MCF 10A (cell line): ENCODE results near the gene CCDC86. TPM values are rescaled to one million over a fixed set of nuclear protein-coding genes. Genes with fewer than 3 reads are reported as not detected.

ENCODE experiments used
- BruUV-seq: library from RNA; stranded (reverse); fragments of 400-500 nt; replicated peaks from 2 replicates; lab custom pipeline; 2021; lab: Mats Ljungman, UMichigan
- CTCF ChIA-PET: fragments of 300-600 bp; sonication (Branson Sonifier 250); formaldehyde crosslinking; extraction: SDS; loops from one replicate; lab custom pipeline; 2021; ENCODE audit warnings: antibody characterized with exemption, inconsistent platforms; lab: Yijun Ruan, JAX
- POLR2A ChIA-PET: fragments of 300-600, 350-650 bp; sonication (Branson Sonifier 250); formaldehyde crosslinking; extraction: SDS; loops from one replicate; lab custom pipeline; 2020; ENCODE audit warnings: antibody characterized with exemption, inconsistent platforms; lab: Yijun Ruan, JAX
- DNase-seq: peaks from one replicate; pipeline ENCODE4 v3.0.0-alpha.2; 2018; ENCODE audit not compliant: unreplicated experiment
- H3K27ac Mint-ChIP-seq: one replicate; pipeline ENCODE4 v1.8.0; 2022; ENCODE audit warnings: mild to moderate bottlenecking, low read depth, mixed read lengths; ENCODE audit not compliant: unreplicated experiment
- H3K27me3 Mint-ChIP-seq: one replicate; pipeline ENCODE4 v1.8.0; 2022; ENCODE audit warnings: mixed read lengths; ENCODE audit not compliant: insufficient read depth, unreplicated experiment
- H3K36me3 Mint-ChIP-seq: one replicate; pipeline ENCODE4 v1.8.0; 2022; ENCODE audit warnings: mild to moderate bottlenecking, moderate library complexity, mixed read lengths; ENCODE audit not compliant: insufficient read depth, unreplicated experiment
- H3K4me1 Mint-ChIP-seq: one replicate; pipeline ENCODE4 v1.8.0; 2022; ENCODE audit warnings: mixed read lengths; ENCODE audit not compliant: insufficient read depth, unreplicated experiment
- H3K4me3 Mint-ChIP-seq: one replicate; pipeline ENCODE4 v1.8.0; 2022; ENCODE audit warnings: mild to moderate bottlenecking, moderate library complexity, mixed read lengths; ENCODE audit not compliant: unreplicated experiment
- H3K9me3 Mint-ChIP-seq: one replicate; pipeline ENCODE4 v1.8.0; 2022; ENCODE audit warnings: mixed read lengths; ENCODE audit not compliant: unreplicated experiment
- CTCF ChIP-seq: fragments of 200-600 bp; IDR thresholded peaks from one replicate; pipeline ENCODE4 v1.8.0; 2022; ENCODE audit warnings: antibody characterized with exemption, mild to moderate bottlenecking; ENCODE audit not compliant: unreplicated experiment
- intact Hi-C: fragments of 100-400 bp; cut with micrococcal nuclease; formaldehyde crosslinking; loops from 2 replicates; pipeline ENCODE4 v1.14.1; 2022
- total RNA-seq: library from RNA; stranded (reverse); gene quantifications from 2 replicates; pipeline ENCODE4 v1.2.3, GENCODE V29; 2022

Gene CCDC86
- total RNA-seq, 1 experiment from 2014 or later = 57.8 TPM

- intact Hi-C loops = no loop called here
- no peak overlapping the region for H3K27ac Mint-ChIP-seq
- no peak for DNase-seq
- H3K9me3 Mint-ChIP-seq = no peaks in the 10 kb centered on the region
- no peak for TF ChIP-seq CTCF
- no peak overlapping the region for H3K4me3 Mint-ChIP-seq
- CTCF ChIA-PET = interaction anchor here (0.6 to 1.0 kb wide), 5 partner anchors 11 to 44 kb away, joined by 3 to 6 read pairs (median 5); no protein-coding TSS in a partner anchor
- peaks cover 15% of the 10 kb centered on the region for H3K36me3 Mint-ChIP-seq
- POLR2A ChIA-PET = interaction anchor here (0.6 kb wide), 1 partner anchor 35 kb away, joined by 3 read pairs; no protein-coding TSS in a partner anchor
- no peaks in the 10 kb centered on the region for H3K4me1 Mint-ChIP-seq
- no peaks in the 10 kb centered on the region for H3K27me3 Mint-ChIP-seq
- no TSS peak for BruUV-seq
Observed at GRCh38 chr11:60854847-60855725, 13.2 kb downstream of the CCDC86 start.

GRCh38 chr11:60855726-60856633 is 14.1 kb downstream of the CCDC86 start, which contains the start of gene PTGDR2:
Gene PTGDR2 (minus strand): TSS chr11:60855950. CDS start chr11:60853722, 2,228 bp downstream.
- H3K36me3 Mint-ChIP-seq = peaks cover 6% of the 10 kb centered on the region
- H3K4me3 Mint-ChIP-seq = no peak within 1 kb of the TSS

GRCh38 chr11:60857378-60858232 is 15.7 kb downstream of the CCDC86 start:
- Mint-ChIP-seq H3K4me1 (no peaks in the 10 kb centered on the region), H3K27me3 (peaks cover 8% of the 10 kb centered on the region), H3K9me3 (no peaks in the 10 kb centered on the region), H3K27ac (no peak overlapping the region), H3K36me3 (no peaks in the 10 kb centered on the region), H3K4me3 (no peak overlapping the region)
- intact Hi-C loops = no loop called here
- CTCF ChIA-PET = no interaction called here
- BruUV-seq = no TSS peak
- no peak for DNase-seq
- POLR2A ChIA-PET = no interaction called here
- no peak for TF ChIP-seq CTCF

More at GRCh38 chr11:60855726-60856633, 14.1 kb downstream of the CCDC86 start, which contains the start of gene PTGDR2:
- POLR2A ChIA-PET = no interaction called here
- no peak for DNase-seq
- Mint-ChIP-seq H3K9me3 (no peaks in the 10 kb centered on the region), H3K27ac (no peak within 1 kb of the TSS), H3K27me3 (no peaks in the 10 kb centered on the region), H3K4me1 (no peaks in the 10 kb centered on the region)
- BruUV-seq = no TSS peak
- CTCF ChIA-PET = interaction anchor here (0.6 to 1.0 kb wide), 7 partner anchors 13 to 459 kb away, joined by 3 to 6 read pairs (median 3); no protein-coding TSS in a partner anchor
- intact Hi-C loops = no loop called here
- no peak for TF ChIP-seq CTCF
